A549 (cell line): ENCODE results near the gene PPP1R1C. TPM values are rescaled to one million over a fixed set of nuclear protein-coding genes. Genes with fewer than 3 reads are reported as not detected.

Source experiments
- ATAC-seq, 2 experiments: fragments of 200-7000 bp in 1 of 2; fragments of >200 bp in 1 of 2; cut with Nextera tagmentation in 1 of 2; cut with Tn5 transposase in 1 of 2; 3 replicates each; pipeline versions ENCODE4 v1.8.0 to v1.9.1; 2018 to 2020; ENCODE audit warnings: mild to moderate bottlenecking in 1 of 2, moderate library complexity in 1 of 2
- CTCF ChIA-PET: fragments of 300-600 bp; sonication (Branson Sonifier 250); formaldehyde crosslinking; extraction: SDS; loops from one replicate; lab custom pipeline; 2021; ENCODE audit warnings: antibody characterized with exemption, inconsistent platforms; lab: Yijun Ruan, JAX
- POLR2A ChIA-PET: fragments of 350-600 bp; formaldehyde crosslinking; extraction: SDS; loops from one replicate; lab custom pipeline; 2021; ENCODE audit warnings: antibody characterized with exemption, inconsistent platforms; lab: Yijun Ruan, JAX
- DNase-seq, 2 experiments: peaks; one replicate each; pipeline versions ENCODE4 v3.0.0 to v3.0.0-alpha.2; 2011 to 2016; ENCODE audit warnings: low read depth in 1 of 2, low spot score in 1 of 2
- FAIRE-seq: peaks from 2 replicates; lab custom pipeline; 2011; peaks lifted over from hg19 to GRCh38; lab: Jason Lieb, UNC
- H3K27ac ChIP-seq, 2 experiments: fragments of >200 bp; sonication (Bioruptor Twin); formaldehyde crosslinking; 3 replicates each; pipeline ENCODE4 v1.5.1; 2016 to 2017
- H3K4me1 ChIP-seq: fragments of >200 bp; sonication (Bioruptor Twin); formaldehyde crosslinking; 3 replicates; pipeline ENCODE4 v1.6.1; 2016
- H3K4me2 ChIP-seq: fragments of >200 bp; sonication (Bioruptor Twin); formaldehyde crosslinking; 3 replicates; pipeline ENCODE4 v1.6.1; 2016
- H3K4me3 ChIP-seq: fragments of >200 bp; sonication (Bioruptor Twin); formaldehyde crosslinking; 3 replicates; pipeline ENCODE4 v1.5.1; 2016
- H3K9me3 ChIP-seq: fragments of >200 bp; sonication (Bioruptor Twin); formaldehyde crosslinking; 3 replicates; pipeline ENCODE4 v1.6.1; 2016
- ATOH8 ChIP-seq: fragments of 250-450 bp; sonication (Bioruptor Pico); IDR thresholded peaks from 2 replicates; pipeline ENCODE4 v1.5.0; 2020; ENCODE audit warnings: low read depth, mild to moderate bottlenecking, moderate library complexity
- BCL3 ChIP-seq: fragments of >200 bp; sonication (Bioruptor Twin); formaldehyde crosslinking; IDR thresholded peaks from 3 replicates; pipeline ENCODE4 v1.6.1; 2016
- CBX8 ChIP-seq: fragments of 200-600 bp; sonication (generic); IDR thresholded peaks from 2 replicates; pipeline ENCODE4 v1.6.1; 2016
- CEBPB ChIP-seq, 2 experiments: fragments of >200 bp in 1 of 2; sonication (Bioruptor Twin) in 1 of 2; formaldehyde crosslinking in 1 of 2; IDR thresholded peaks; 2 replicates each; pipeline ENCODE4 v1.6.1; 2012 to 2016
- CHD2 ChIP-seq: fragments of 150-350 bp; IDR thresholded peaks from 2 replicates; pipeline ENCODE4 v1.6.1; 2014; ENCODE audit warnings: low read length; ENCODE audit not compliant: partially characterized antibody
- CTCF ChIP-seq: fragments of >200 bp; sonication (Bioruptor Twin); formaldehyde crosslinking; IDR thresholded peaks from 3 replicates; pipeline ENCODE4 v1.5.1; 2016
- E2F6 ChIP-seq: IDR thresholded peaks from 2 replicates; pipeline ENCODE4 v1.6.1; 2012; ENCODE audit warnings: low read depth, borderline replicate concordance
- EHMT2 ChIP-seq: fragments of 200-600 bp; sonication (generic); IDR thresholded peaks from 2 replicates; pipeline ENCODE4 v1.6.1; 2016; ENCODE audit warnings: antibody characterized with exemption, low read depth, mild to moderate bottlenecking, moderate library complexity
- ELK1 ChIP-seq: fragments of 150-350 bp; IDR thresholded peaks from 2 replicates; pipeline ENCODE4 v1.6.1; 2014; ENCODE audit warnings: low read depth, mild to moderate bottlenecking, low read length
- EP300 ChIP-seq, 2 experiments: fragments of >200 bp; sonication (Bioruptor Twin); formaldehyde crosslinking; IDR thresholded peaks; 2 replicates in 1 of 2; 3 replicates in 1 of 2; pipeline ENCODE4 v1.6.1; 2016 to 2017
- ESRRA ChIP-seq: fragments of 150-350 bp; IDR thresholded peaks from 2 replicates; pipeline ENCODE4 v1.6.1; 2014; ENCODE audit warnings: mild to moderate bottlenecking, low read length, borderline replicate concordance
- FOSB ChIP-seq: fragments of 250-450 bp; sonication (Bioruptor Pico); IDR thresholded peaks from 2 replicates; pipeline ENCODE4 v1.5.0; 2020; ENCODE audit warnings: mild to moderate bottlenecking, moderate library complexity
- FOXS1 ChIP-seq: fragments of 250-450 bp; sonication (Bioruptor Pico); IDR thresholded peaks from 2 replicates; pipeline ENCODE4 v1.5.0; 2020; ENCODE audit warnings: mild to moderate bottlenecking, moderate library complexity
- HDAC2 ChIP-seq: fragments of 200-600 bp; sonication (generic); IDR thresholded peaks from 2 replicates; pipeline ENCODE4 v1.6.1; 2016
- HEYL ChIP-seq: fragments of 250-450 bp; sonication (Bioruptor Pico); IDR thresholded peaks from 2 replicates; pipeline ENCODE4 v1.8.0; 2021; ENCODE audit warnings: mild to moderate bottlenecking, moderate library complexity
- HOXA7 ChIP-seq: fragments of 250-450 bp; sonication (Bioruptor Pico); IDR thresholded peaks from 2 replicates; pipeline ENCODE4 v1.5.0; 2020; ENCODE audit warnings: mild to moderate bottlenecking, moderate library complexity
- HOXB5 ChIP-seq: fragments of 250-450 bp; sonication (Bioruptor Pico); IDR thresholded peaks from 2 replicates; pipeline ENCODE4 v1.5.0; 2020; ENCODE audit warnings: mild to moderate bottlenecking, moderate library complexity
- JUNB ChIP-seq: fragments of >200 bp; sonication (Bioruptor Twin); formaldehyde crosslinking; IDR thresholded peaks from 2 replicates; pipeline ENCODE4 v1.6.1; 2016
- KDM5A ChIP-seq: fragments of 200-600 bp; sonication (generic); IDR thresholded peaks from 2 replicates; pipeline ENCODE4 v1.6.1; 2016; ENCODE audit warnings: antibody characterized with exemption, mild to moderate bottlenecking
- MAX ChIP-seq: IDR thresholded peaks from 2 replicates; pipeline ENCODE4 v1.6.1; 2012
- MAZ ChIP-seq: fragments of 150-350 bp; IDR thresholded peaks from 2 replicates; pipeline ENCODE4 v1.6.1; 2014; ENCODE audit warnings: antibody characterized with exemption, low read depth, low read length, borderline replicate concordance
- MYC ChIP-seq: IDR thresholded peaks from 2 replicates; pipeline ENCODE4 v1.6.1; 2012; ENCODE audit warnings: mild to moderate bottlenecking, inconsistent platforms, low read length, improper control_type of control experiment, borderline replicate concordance
- NPAS2 ChIP-seq: fragments of 250-450 bp; sonication (Bioruptor Pico); IDR thresholded peaks from 2 replicates; pipeline ENCODE4 v1.8.0; 2022; ENCODE audit warnings: mild to moderate bottlenecking, moderate library complexity, borderline replicate concordance
- PHF8 ChIP-seq: fragments of 200-600 bp; sonication (generic); IDR thresholded peaks from 2 replicates; pipeline ENCODE4 v1.6.1; 2016; ENCODE audit warnings: low read depth, mild to moderate bottlenecking, antibody characterized with exemption, moderate library complexity, borderline replicate concordance
- POLR2A ChIP-seq: IDR thresholded peaks from 2 replicates; pipeline ENCODE4 v1.6.1; 2012; ENCODE audit warnings: mild to moderate bottlenecking, low read length
- TP53 ChIP-seq: fragments of 250-450 bp; sonication (Bioruptor Pico); IDR thresholded peaks from 2 replicates; pipeline ENCODE4 v1.5.0; 2021; ENCODE audit warnings: mild to moderate bottlenecking, moderate library complexity
- USF2 ChIP-seq: fragments of 450-650 bp; IDR thresholded peaks from 2 replicates; pipeline ENCODE4 v1.6.1; 2014; ENCODE audit warnings: antibody characterized with exemption
- ZC3H11A ChIP-seq: fragments of 450-650 bp; IDR thresholded peaks from 2 replicates; pipeline ENCODE4 v1.6.1; 2014; ENCODE audit warnings: antibody characterized with exemption, mild to moderate bottlenecking
- ZFP36 ChIP-seq: fragments of 450-650 bp; IDR thresholded peaks from 2 replicates; pipeline ENCODE4 v1.6.1; 2014; ENCODE audit warnings: borderline replicate concordance; ENCODE audit not compliant: partially characterized antibody
- WGBS: methylation state at CpG from one replicate; pipeline ENCODE4 v1.1.6; 2017; ENCODE audit errors: missing lambda C conversion rate; 5-methylcytosine and 5-hydroxymethylcytosine counted together
- polyA plus RNA-seq, 4 experiments: library from polyadenylated mRNA; depleted of rRNA in 3 of 4; stranded (reverse); fragments of >200 nt; fragmentation: RNase III in 1 of 4; extraction: RNeasy Plus Mini Kit Qiagen cat#74134 plus additional on column Dnase treatment in 1 of 4; gene quantifications; 2 replicates in 3 of 4; 3 replicates in 1 of 4; pipeline ENCODE4 v1.2.3, GENCODE V29; 2011 to 2017

Gene PPP1R1C
- polyA plus RNA-seq, 2 of the 4 experiments (the other 2 are of a cell fraction) = 0.81 to 2.7 TPM

- Histone ChIP-seq H3K4me2 (peak overlapping the region; percentile 42), H3K4me1 (peaks cover 13% of the 10 kb centered on the region), H3K9me3 (peaks cover 19% of the 10 kb centered on the region; the same call in 2 of the 3 replicates), H3K27ac (no peak overlapping the region; a peak in 1 of 6 replicates), H3K4me3 (no peak overlapping the region)
- POLR2A ChIA-PET = no interaction called here
- CTCF ChIA-PET = interaction anchor here (1.3 kb wide), 1 partner anchor 67 kb away, joined by 3 read pairs; no protein-coding TSS in a partner anchor
- peak in 1 of 2 experiments; percentile 22; a peak in 1 of 6 replicates for ATAC-seq
- DNase-seq = peak in 1 of 2 experiments; percentile 2
- WGBS = 19% methylated on average over 4 of the region's 4 CpGs
- TF ChIP-seq CTCF = no peak
- no peak for TF ChIP-seq USF2
- TF ChIP-seq CHD2 = no peak
- TF ChIP-seq ESRRA = no peak
- TF ChIP-seq HOXA7 (CRISPR knock-in tag) = no peak
- TF ChIP-seq MAX = no peak
- no peak for TF ChIP-seq FOSB (CRISPR knock-in tag)
- TF ChIP-seq ATOH8 (CRISPR knock-in tag) = no peak
- TF ChIP-seq E2F6 = no peak
- no peak for TF ChIP-seq HDAC2
- TF ChIP-seq CEBPB (IDR thresholded peaks at IDR 0.05) = no peak
- no peak for TF ChIP-seq BCL3
- no peak for TF ChIP-seq POLR2A
- no peak for TF ChIP-seq EHMT2
- TF ChIP-seq TP53 (CRISPR knock-in tag) = no peak
- TF ChIP-seq PHF8 = no peak
- no peak for TF ChIP-seq MAZ
- FAIRE-seq = no peak
Observed at GRCh38 chr2:182020286-182021070, 34.8 kb downstream of the PPP1R1C start.

GRCh38 chr2:182023235-182023634, 37.6 kb downstream of the PPP1R1C start:
- ChIA-PET CTCF (no interaction called here), POLR2A (no interaction called here)
- TF ChIP-seq ELK1 (no peak), CEBPB (IDR thresholded peaks at IDR 0.05) (no peak), CBX8 (no peak), MAX (no peak), FOXS1 (CRISPR knock-in tag) (no peak), HOXB5 (CRISPR knock-in tag) (no peak), ZC3H11A (no peak), ZFP36 (no peak), FOSB (CRISPR knock-in tag) (no peak), POLR2A (no peak), HEYL (CRISPR knock-in tag) (no peak), BCL3 (no peak), NPAS2 (CRISPR knock-in tag) (no peak), MYC (no peak), KDM5A (no peak), EP300 (IDR thresholded peaks at IDR 0.05) (no peak), JUNB (no peak)
- FAIRE-seq (no peak), ATAC-seq (no peak), DNase-seq (peak in 1 of 2 experiments; percentile 2)
- H3K27ac ChIP-seq = no peak overlapping the region
- H3K9me3 ChIP-seq = peaks cover 19% of the 10 kb centered on the region; the same call in 2 of the 3 replicates
- no peak overlapping the region for H3K4me3 ChIP-seq
- H3K4me2 ChIP-seq = no peak overlapping the region
- H3K4me1 ChIP-seq = peaks cover 11% of the 10 kb centered on the region
